HL-60 (cell line): ENCODE measurements around the gene MYRIP.

Experiments
- CTCF ChIP-seq: IDR thresholded peaks from one replicate; pipeline ENCODE4 v1.5.1; 2011; ENCODE audit warnings: low read length, control low read depth, inconsistent platforms; ENCODE audit not compliant: insufficient read depth
- POLR2AphosphoS5 ChIP-seq: IDR thresholded peaks from 2 replicates; pipeline ENCODE4 v1.6.1; 2012; ENCODE audit warnings: low read depth

- no peak for TF ChIP-seq CTCF
- no peak for TF ChIP-seq POLR2AphosphoS5
Observed at GRCh38 chr3:39779511-39780230, 29.7 kb upstream of the MYRIP start.
